ENCODE results near the gene FAXC.

GRCh38 chr6:99366852-99367251 lies 17.4 kb upstream of the FAXC start:
- TF ChIP-seq CTCF (IDR thresholded peaks at IDR 0.05; ENCODE audit: low read depth, low read length) (no peak), EZH2phosphoT487 (IDR thresholded peaks at IDR 0.05; ENCODE audit: low read depth) (no peak)

Data from OCI-LY3 (cell line).